GM10248 (cell line): ENCODE measurements around the gene PRDX2.
A peak's percentile ranks its signal among the peaks of the same experiment; 100 is the strongest.

Experiments used
- CTCF ChIA-PET: fragments of 300-600 bp; sonication (Branson Sonifier 250); formaldehyde crosslinking; extraction: SDS; loops from one replicate; lab custom pipeline; 2021; ENCODE audit warnings: antibody characterized with exemption; lab: Yijun Ruan, JAX
- POLR2A ChIA-PET: fragments of 350-650 bp; sonication (Branson Sonifier 250); formaldehyde crosslinking; extraction: SDS; loops from one replicate; lab custom pipeline; 2020; ENCODE audit warnings: antibody characterized with exemption; lab: Yijun Ruan, JAX
- DNase-seq: peaks from one replicate; pipeline ENCODE4 v3.0.0; 2012; ENCODE audit errors: extremely low spot score
- CTCF ChIP-seq: IDR thresholded peaks from 2 replicates; pipeline ENCODE4 v1.5.1; 2012; ENCODE audit warnings: mild to moderate bottlenecking, low read depth; ENCODE audit errors: extremely low read depth, missing control alignments, control extremely low read depth

Gene PRDX2

GRCh38 chr19:12774588-12775555, 26.7 kb downstream of the PRDX2 start, which contains the start of gene HOOK2:
Gene HOOK2, minus strand, starts transcription at chr19:12775552. Its CDS starts 103 bp downstream, at chr19:12775449.
- TF ChIP-seq CTCF = no peak
- POLR2A ChIA-PET = interaction anchor here (0.5 to 2.5 kb wide), 2 partner anchors 17 to 43 kb away, joined by 5 to 17 read pairs; partner anchors contain the start of gene JUNB
- CTCF ChIA-PET = interaction anchor here (1.9 to 11.6 kb wide), 5 partner anchors 10 to 72 kb away, joined by 5 to 399 read pairs (median 70); partner anchors contain the start of genes JUNB, PRDX2, RNASEH2A and THSD8
- no peak for DNase-seq

- TF ChIP-seq CTCF = peak; percentile 46
- ChIA-PET POLR2A (interaction anchor here (2.5 kb wide), 1 partner anchor 18 kb away, joined by 17 read pairs; the partner anchor contains the start of gene JUNB), CTCF (interaction anchor here (1.2 to 11.6 kb wide), 8 partner anchors 8 to 300 kb away, joined by 3 to 399 read pairs (median 30); partner anchors contain the start of genes GET3, JUNB, PRDX2 and RNASEH2A)
- no peak for DNase-seq
Measured at GRCh38 chr19:12773571-12773970, 28.0 kb downstream of the PRDX2 start.

GRCh38 chr19:12772323-12772722, 29.3 kb downstream of the PRDX2 start:
- ChIA-PET CTCF (interaction anchor here (2.2 to 11.6 kb wide), 5 partner anchors 14 to 75 kb away, joined by 4 to 399 read pairs (median 54); partner anchors contain the start of genes GET3, JUNB, PRDX2 and RNASEH2A), POLR2A (interaction anchor here (0.6 to 2.5 kb wide), 2 partner anchors 19 to 40 kb away, joined by 3 to 17 read pairs; partner anchors contain the start of gene JUNB)
- no peak for TF ChIP-seq CTCF
- no peak for DNase-seq

GRCh38 chr19:12770922-12771321, 30.7 kb downstream of the PRDX2 start:
- CTCF ChIA-PET = interaction anchor here (1.5 to 18.0 kb wide), 5 partner anchors 11 to 76 kb away, joined by 3 to 550 read pairs (median 16); partner anchors contain the start of genes BEST2, GET3, JUNB and THSD8
- TF ChIP-seq CTCF = no peak
- DNase-seq = no peak
- POLR2A ChIA-PET = interaction anchor here (0.5 kb wide), 1 partner anchor 151 kb away, joined by 3 read pairs; no protein-coding TSS in a partner anchor

GRCh38 chr19:12769689-12770088, 31.9 kb downstream of the PRDX2 start:
- peak; percentile 27 for TF ChIP-seq CTCF
- ChIA-PET CTCF (interaction anchor here (1.5 to 18.0 kb wide), 5 partner anchors 9 to 78 kb away, joined by 3 to 550 read pairs (median 16); partner anchors contain the start of genes BEST2, GET3, JUNB and THSD8), POLR2A (interaction anchor here (0.6 to 1.6 kb wide), 2 partner anchors 22 to 26 kb away, joined by 3 to 9 read pairs; partner anchors contain the start of gene JUNB)
- DNase-seq = peak; percentile 85

- DNase-seq = no peak
- TF ChIP-seq CTCF = no peak
- ChIA-PET CTCF (interaction anchor here (1.7 to 18.0 kb wide), 7 partner anchors 8 to 326 kb away, joined by 5 to 550 read pairs (median 91); partner anchors contain the start of genes BEST2, GET3, HOOK2 and JUNB), POLR2A (interaction anchor here (0.8 kb wide), 1 partner anchor 24 kb away, joined by 3 read pairs; the partner anchor contains the start of gene JUNB)
Measured at GRCh38 chr19:12767666-12768065, 33.9 kb downstream of the PRDX2 start.
